Germinal center (tissue), 1 donor: ENCODE measurements around the gene ZNF683.

Experiments
- DNase-seq: peaks from one replicate; pipeline ENCODE4 v3.0.0; 2012; ENCODE audit warnings: mixed read lengths, low spot score

ZNF683 gene

GRCh38 chr1:26358411-26359384 is 13.9 kb downstream of the ZNF683 start:
- DNase-seq = no peak

DNA sequence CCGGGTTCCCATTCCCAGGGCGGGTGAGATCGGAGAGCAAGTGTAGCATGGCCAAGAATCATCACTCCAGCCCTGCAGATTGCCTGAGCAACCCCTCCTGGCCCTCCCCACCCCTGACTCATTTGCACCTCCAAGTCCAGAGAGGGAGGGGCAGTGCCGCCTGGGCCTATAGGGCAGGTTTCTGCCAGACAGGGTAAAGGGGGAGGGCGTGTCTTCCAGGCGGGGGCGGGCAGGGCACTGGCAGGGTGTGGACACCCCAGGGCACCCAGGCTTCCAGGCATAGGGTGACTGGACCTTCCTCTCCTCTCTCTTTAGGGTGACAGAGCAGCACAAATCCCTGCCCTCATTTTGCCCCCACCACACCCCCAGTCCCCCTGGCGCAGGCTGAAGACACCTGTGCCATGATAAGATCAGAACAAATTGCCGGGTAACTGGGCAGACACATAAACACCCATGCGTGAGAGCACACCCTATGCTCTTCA is 15.4 kb downstream of the ZNF683 start:
- no peak for DNase-seq

DNA sequence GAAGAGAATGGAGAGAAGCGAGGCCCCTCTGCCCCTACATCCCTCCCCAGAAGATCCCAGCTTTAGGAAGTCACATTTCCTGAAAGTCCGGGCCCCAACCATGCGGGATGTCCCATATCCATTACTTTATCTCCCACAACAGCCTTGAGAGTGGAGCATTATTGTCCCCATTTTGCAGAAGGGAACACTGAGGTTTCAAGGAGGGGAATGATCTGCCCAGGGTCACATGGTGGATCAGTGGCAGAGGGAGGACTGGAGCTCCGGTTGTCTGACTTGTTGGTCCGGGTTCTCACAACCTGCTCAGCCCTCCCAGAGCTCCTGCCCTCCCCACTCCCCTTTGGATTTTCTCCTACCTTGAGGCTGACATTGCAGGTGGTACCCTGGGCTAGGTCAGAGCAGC is 16.4 kb downstream of the ZNF683 start:
- no peak for DNase-seq

DNA sequence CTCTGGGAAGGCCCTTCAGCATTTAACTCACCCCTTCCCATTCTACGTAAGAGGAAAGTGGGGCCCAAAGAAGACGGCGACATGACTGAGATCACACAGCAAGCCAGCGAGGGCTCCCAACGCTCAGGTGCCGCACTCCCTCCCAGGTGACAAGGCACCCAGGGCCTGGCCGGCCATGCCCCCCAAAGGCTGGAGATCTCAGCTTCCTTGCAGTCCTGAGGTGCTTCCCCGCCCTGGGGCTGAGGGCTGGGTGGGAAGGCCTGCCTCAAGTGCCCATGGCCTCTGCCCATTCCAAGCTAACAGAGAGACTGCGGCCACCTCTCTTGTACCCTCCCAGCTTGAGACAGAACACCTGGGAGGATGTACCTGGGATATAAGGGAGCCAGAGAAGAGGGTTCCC is 17.6 kb downstream of the ZNF683 start:
- no peak for DNase-seq

DNA sequence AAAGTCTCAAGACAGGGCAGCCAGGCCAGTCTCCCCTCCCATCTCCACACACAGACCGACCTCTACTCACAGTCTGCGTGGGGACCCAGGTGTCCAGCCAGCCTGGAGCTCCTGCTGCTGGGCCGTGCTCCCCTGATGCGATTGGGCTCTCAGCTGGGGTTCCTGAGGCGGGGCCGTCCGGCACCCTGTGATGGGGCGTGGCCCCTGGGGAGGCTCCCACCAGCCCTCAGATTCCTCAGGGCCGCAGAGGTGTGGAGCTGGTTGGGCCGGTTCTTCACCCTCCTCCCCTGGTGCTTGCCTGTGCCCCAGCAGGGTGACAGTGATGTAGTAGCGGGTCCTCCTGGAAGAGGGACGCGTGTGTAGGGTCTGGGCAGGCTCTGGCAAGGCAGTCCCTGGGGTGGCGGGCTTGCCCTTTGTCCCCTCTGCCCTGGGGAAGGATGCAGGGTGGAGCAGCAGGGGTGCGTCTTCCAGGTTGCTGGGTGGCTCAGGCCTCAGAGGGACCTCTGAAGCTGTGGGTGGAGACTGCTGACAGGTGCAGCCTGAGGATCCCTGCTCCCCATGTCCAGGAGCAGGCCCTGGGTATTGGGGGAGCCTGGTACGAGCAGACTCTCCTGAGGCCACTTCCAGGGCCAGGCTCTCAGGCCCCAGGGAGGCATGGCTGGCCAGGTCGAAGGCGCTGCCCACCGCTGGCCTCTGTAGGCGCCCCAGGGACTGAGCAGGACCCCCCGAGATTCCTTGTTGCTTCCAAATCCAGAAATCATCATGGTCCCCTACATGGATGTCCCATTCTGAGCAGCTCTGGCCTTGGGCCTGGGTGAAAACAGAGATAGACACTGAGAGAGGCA is 18.4 kb downstream of the ZNF683 start, which contains the start of gene CRYBG2:
TSS of gene CRYBG2 (minus strand) at position 155 of the 845 bp plus-strand sequence. CDS start 7,473 bp downstream, outside the sequence.
- DNase-seq = no peak

GRCh38 chr1:26353210-26353859 is 19.2 kb downstream of the ZNF683 start:
- DNase-seq = no peak

DNA sequence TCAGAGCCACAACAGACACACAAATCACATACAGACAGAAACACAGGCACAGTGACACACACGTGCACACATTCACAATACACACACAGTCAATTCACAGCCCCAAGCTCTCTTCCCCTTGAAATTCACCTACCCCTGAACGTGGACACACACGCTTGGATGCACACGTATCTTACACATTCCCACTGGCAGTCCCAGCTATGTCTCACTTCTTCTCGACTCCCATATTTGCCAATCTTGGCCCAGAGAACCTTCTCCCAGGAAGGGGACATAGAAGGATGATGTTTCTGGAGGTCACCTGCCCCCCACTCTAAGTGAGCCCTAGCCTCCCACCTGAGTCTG is 20.2 kb downstream of the ZNF683 start:
- DNase-seq = no peak

DNA sequence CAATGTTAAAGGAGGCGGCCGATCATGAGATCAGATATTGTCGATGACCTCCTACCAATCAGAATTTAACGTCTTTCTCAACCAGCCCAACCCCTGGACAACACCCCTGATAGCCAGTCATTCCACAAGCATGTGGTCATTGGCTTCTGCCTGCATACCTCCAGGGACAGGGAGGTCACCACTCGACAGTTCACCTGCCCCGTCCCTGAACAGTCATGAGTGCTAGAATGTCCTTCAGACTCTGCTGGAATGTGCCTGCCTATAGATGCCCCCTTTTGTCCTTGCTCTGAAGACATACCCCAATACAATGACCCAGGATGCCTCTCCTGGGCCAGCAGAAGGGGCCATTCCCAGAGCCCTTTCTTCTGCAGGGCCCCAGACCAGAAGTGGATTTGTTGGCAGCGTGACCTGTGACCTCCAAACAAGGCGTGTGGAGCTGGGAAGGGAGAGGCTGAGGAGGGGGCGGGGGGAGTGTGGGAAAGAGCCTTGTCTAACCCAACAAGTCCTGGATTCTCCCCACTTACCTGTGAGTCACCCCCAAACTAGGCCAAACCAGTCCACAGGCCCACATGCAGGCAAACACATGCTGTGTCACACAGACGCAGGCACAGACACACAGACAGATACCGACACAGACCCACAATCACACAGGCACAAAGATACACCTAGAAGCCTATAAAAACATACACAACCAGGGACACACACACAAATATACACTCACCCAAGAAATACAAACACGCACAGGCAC is 20.8 kb downstream of the ZNF683 start:
- no peak for DNase-seq

- no peak for DNase-seq
Observed at GRCh38 chr1:26350701-26351589, 21.6 kb downstream of the ZNF683 start.

GRCh38 chr1:26350343-26350700 is 22.2 kb downstream of the ZNF683 start:
- DNase-seq = no peak

- no peak for DNase-seq
Observed at GRCh38 chr1:26349877-26350244, 22.7 kb downstream of the ZNF683 start.

DNA sequence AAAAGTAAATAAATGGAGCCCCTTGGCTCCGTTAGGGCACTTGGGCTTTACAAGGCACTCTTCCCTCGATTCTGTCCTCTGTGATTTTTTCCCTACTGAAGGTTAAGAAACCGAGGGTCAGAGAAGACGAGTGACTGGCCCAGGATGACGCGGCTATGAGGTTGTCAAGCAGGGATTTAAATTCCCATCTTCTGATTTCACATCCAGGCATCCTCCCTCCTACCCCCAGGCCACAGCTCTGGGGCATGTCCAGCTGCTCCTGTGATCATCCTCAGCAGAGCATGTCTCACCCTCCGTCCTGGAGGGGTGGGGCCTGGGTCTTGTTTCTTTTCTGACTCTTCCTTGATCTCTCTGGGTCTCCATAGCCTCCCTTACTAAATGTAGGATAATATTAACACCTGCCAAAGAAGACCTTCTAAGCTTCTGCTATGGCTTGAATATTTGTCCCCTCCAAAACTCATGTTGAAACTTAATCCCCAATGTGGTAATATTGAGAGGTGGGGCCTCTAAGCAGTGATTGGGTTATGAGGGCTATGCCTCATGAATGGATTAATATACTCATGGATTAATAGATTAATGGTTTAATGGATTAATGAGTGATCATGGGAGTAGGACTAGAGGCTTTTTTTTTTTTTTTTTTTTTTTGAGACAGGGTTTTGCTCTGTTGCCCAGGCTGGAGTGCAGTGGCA is 23.2 kb downstream of the ZNF683 start:
- DNase-seq = no peak

DNA sequence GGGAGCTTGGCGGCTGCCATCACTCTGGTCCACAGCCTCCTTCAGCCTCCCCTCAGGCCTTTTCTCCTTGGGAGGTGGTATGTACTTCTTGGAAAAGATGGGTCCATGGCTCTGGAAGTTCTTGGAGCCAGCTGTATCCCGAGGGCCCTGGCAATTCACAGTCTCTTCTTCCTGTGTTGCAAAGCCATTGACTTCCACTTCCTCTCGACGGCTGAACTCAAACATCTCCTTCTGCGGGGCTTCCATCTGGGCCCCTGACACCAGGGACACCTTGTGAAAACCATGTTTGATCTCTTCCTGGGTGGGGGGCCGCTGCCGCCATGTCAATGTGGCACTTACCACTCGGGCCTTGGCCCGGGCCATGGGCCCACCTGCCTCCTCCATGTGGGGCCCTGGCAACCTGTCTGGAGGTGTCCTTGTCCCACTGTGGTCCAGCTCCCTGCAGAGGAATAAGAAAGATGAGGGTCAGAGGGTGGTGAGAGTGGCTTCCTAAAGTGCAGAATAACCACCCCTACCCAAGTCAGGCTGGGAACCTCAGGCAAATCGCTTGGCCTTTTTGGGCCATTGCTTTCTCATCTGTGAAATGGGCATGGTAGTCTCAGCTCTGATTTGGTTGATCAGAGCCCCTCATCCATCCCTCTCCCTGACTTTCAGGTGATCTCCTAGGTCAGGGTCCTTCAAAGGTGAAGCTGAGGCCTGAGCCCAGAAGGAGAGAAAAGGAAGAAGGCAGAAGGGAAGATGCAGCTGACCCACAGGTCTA is 26.1 kb downstream of the ZNF683 start:
- DNase-seq = no peak

GRCh38 chr1:26345718-26346117 is 26.8 kb downstream of the ZNF683 start:
- DNase-seq = no peak

DNA sequence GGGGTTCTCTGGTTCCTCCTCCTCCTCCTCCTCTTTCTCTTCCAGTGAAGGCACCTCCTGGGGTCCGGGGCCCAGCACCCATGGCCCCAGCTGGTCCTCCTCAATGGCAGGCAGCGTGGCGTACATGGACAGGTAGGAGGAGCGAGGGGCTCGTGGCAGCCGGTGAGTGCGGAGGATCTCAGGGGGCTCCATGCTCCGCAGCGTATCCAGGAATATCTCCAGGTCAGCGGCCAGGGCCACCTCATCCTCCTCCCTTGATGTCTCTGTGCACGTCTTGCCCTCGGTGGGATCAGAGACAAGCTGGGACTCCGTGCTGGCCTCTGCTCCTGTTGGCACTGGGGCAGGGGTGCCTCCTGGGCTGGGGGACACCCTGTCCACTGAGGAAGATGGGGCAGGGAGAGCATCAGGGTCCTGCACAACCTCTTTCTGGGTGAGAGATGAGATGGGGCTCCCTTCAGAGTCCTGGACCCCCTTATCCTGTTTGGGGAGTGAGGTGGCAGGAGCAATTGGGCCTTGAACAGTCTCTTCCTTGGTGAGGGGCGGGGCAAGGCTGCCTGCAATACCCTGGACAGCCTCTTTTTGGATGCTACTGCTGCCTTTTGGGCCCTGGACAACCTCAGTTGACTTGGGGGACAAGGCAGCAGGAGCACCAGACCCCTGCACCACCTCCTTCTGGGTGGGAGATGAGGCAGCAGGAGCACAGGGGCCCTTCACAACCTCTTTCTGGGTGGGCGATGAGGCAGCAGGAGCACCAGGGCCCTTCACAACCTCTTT is 28.2 kb downstream of the ZNF683 start:
- DNase-seq = no peak

GRCh38 chr1:26340047-26340481 is 32.5 kb downstream of the ZNF683 start:
- DNase-seq = no peak

DNA sequence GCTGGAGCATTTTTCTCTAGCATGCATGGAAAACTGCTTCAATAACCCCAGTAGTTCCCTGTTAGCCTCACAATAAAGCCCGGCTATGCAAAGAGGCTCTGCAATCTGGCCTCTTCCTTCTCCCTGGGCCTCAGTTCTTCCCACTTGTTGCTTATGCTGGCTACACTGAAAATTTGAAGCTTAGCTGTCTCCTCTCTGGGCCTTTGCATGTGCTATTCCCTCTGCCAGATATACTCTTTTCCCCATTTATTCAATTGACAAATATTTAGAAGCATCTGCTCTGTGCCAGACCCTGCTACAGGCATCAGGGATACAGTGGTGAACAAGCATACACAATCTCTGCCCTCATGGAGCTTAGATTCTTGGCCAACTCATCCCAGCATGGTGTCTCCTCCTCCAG is 33.9 kb downstream of the ZNF683 start:
- no peak for DNase-seq

GRCh38 chr1:26337625-26338024 is 34.9 kb downstream of the ZNF683 start:
- DNase-seq = no peak

DNA sequence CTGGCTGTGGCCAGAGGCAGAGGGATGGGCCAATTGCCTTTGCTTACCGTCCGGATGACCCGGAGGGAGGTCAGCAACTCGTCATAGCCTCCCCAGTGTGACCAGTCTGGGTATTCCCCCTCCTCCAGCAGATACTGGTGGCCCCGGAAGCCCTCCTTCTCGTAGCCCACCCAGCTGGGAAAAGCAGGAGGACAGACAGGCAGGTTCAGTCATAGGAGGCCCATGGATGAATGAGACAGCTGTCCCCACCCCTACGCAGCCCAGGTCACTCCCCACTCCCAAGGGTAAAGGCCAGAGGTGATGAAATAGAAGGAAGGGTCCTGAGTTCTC is 35.4 kb downstream of the ZNF683 start:
- DNase-seq = no peak
